Diencephalon (tissue), 1 donor: ENCODE measurements around the gene ONECUT2. TPM values are rescaled to one million over a fixed set of nuclear protein-coding genes. Genes with fewer than 3 reads are reported as not detected.

Experiments used
- total RNA-seq: library from RNA; depleted of rRNA; stranded (reverse); fragments of >200 nt; gene quantifications from one replicate; pipeline ENCODE4 v1.2.3, GENCODE V29; 2014

The ONECUT2 gene
- total RNA-seq = 7.4 TPM

DNA sequence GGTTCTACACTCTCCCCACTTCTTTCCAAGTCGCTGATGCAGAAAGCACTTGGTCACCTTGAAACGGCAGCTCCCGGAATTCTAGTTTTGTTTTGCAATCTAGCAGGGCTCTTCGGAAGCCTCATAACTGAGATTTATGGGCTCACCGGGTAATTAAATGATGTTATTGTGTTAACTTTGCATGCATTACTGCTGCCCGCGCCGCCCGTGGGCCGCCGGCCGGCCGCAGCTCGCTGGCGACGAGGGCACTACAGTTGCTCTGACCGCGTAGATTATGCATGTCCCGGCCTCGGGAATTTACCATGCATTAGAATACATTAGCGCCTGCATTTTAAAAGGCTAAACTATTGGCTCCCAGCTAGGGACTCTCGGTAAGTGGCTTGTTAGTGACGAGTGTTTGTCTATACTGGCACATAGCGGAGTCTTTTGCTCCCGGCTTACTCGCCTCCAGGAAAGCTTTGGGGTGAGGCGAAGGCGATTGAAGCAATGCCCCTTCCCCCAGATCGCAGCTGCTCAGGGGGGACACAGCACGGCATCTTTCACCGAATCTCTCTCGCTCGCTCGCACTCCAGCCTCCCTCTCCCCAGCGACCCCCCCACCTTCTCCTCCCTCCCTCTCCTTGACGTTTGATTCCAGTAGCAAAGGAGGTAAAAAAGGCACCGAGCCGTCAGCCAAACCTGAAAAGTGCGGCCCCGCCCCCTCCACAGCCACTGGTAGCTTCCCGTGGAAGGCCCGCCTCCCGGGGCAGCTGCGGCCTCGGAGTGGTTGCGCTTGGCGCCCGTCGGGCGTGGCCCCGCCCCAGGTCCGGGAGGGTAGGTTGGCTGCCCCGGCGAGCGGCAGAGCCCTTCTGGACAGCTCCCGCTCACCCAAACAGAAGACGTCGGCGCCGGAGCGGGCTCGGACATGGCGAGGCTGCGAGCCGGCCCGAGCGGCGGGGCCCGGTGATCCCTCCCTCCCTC is at the start of gene ONECUT2:
TSS of gene ONECUT2 (plus strand) at position 839 of the 959 bp plus-strand sequence. CDS start 343 bp downstream, outside the sequence.

Other genes with a start within 250 kb of the ONECUT2 start
- 53.5 TPM for gene ST8SIA3, start 82.8 kb upstream of the ONECUT2 start, total RNA-seq
- gene FECH, start 151.3 kb downstream of the ONECUT2 start, total RNA-seq = 37.1 TPM
- 124 TPM for gene NARS1, start 186.5 kb downstream of the ONECUT2 start, total RNA-seq